ENCODE measurements around the gene VTA1. TPM values are rescaled to one million over a fixed set of nuclear protein-coding genes. Genes with fewer than 3 reads are reported as not detected.

The VTA1 gene
- total RNA-seq, 1 experiment from 2014 or later = 55.1 TPM

GRCh38 chr6:142171351-142171750 lies 24.3 kb downstream of the VTA1 start:
- intact Hi-C loops (cut with micrococcal nuclease; ENCODE audit: unreplicated experiment) = no loop called here
- CTCF ChIA-PET = no interaction called here
- H3K36me3 Mint-ChIP-seq (ENCODE audit: insufficient read depth, unreplicated experiment) = peaks cover 41% of the 10 kb centered on the region
- H3K36me3 ChIP-seq (ENCODE audit: control insufficient read depth, insufficient read depth, low read length) = no peaks in the 10 kb centered on the region
- no peaks in the 10 kb centered on the region for H3K27me3 ChIP-seq (replicated peaks; ENCODE audit: control insufficient read depth, insufficient read depth, low read length)
- no peak overlapping the region for H3K4me3 Mint-ChIP-seq (ENCODE audit: unreplicated experiment)
- DNase-seq = no peak
- no TSS peak for BruUV-seq (replicated peaks)
- H3K27ac Mint-ChIP-seq (ENCODE audit: unreplicated experiment) = no peak overlapping the region
- peaks cover 6% of the 10 kb centered on the region for H3K4me1 Mint-ChIP-seq (ENCODE audit: low read depth, unreplicated experiment)
- no peaks in the 10 kb centered on the region for H3K27me3 Mint-ChIP-seq (ENCODE audit: insufficient read depth, unreplicated experiment)
- H3K9me3 ChIP-seq = no peaks in the 10 kb centered on the region
- POLR2A ChIA-PET = no interaction called here
- H3K4me3 ChIP-seq (ENCODE audit: low read depth, low read length) = no peak overlapping the region
- no peaks in the 10 kb centered on the region for H3K9me3 Mint-ChIP-seq (ENCODE audit: unreplicated experiment)
- no peaks in the 10 kb centered on the region for H3K4me1 ChIP-seq
- no peak for TF ChIP-seq CTCF (IDR thresholded peaks at IDR 0.05; ENCODE audit: insufficient read depth in 1 of 2, low read depth in 1 of 2, low read length in 1 of 2, severe bottlenecking in 1 of 2, unreplicated experiment in 1 of 2)

- Histone ChIP-seq H3K9me3 (no peaks in the 10 kb centered on the region), H3K36me3 (ENCODE audit: control insufficient read depth, insufficient read depth, low read length) (no peaks in the 10 kb centered on the region), H3K4me1 (no peaks in the 10 kb centered on the region), H3K4me3 (ENCODE audit: low read depth, low read length) (no peak overlapping the region), H3K27me3 (replicated peaks; ENCODE audit: control insufficient read depth, insufficient read depth, low read length) (no peaks in the 10 kb centered on the region)
- ChIA-PET POLR2A (no interaction called here), CTCF (no interaction called here)
- intact Hi-C loops (cut with micrococcal nuclease; ENCODE audit: unreplicated experiment) = no loop called here
- BruUV-seq (replicated peaks) = no TSS peak
- Mint-ChIP-seq H3K27me3 (ENCODE audit: insufficient read depth, unreplicated experiment) (no peaks in the 10 kb centered on the region), H3K4me1 (ENCODE audit: low read depth, unreplicated experiment) (peaks cover 6% of the 10 kb centered on the region), H3K27ac (ENCODE audit: unreplicated experiment) (no peak overlapping the region), H3K4me3 (ENCODE audit: unreplicated experiment) (no peak overlapping the region), H3K36me3 (ENCODE audit: insufficient read depth, unreplicated experiment) (peaks cover 39% of the 10 kb centered on the region), H3K9me3 (ENCODE audit: unreplicated experiment) (no peaks in the 10 kb centered on the region)
- no peak for DNase-seq
- TF ChIP-seq CTCF (IDR thresholded peaks at IDR 0.05; ENCODE audit: insufficient read depth in 1 of 2, low read depth in 1 of 2, low read length in 1 of 2, severe bottlenecking in 1 of 2, unreplicated experiment in 1 of 2) = no peak
Measured at GRCh38 chr6:142172758-142173157, 25.7 kb downstream of the VTA1 start.

GRCh38 chr6:142173980-142174379 lies 26.9 kb downstream of the VTA1 start:
- Histone ChIP-seq H3K9me3 (no peaks in the 10 kb centered on the region), H3K4me1 (no peaks in the 10 kb centered on the region), H3K4me3 (ENCODE audit: low read depth, low read length) (no peak overlapping the region), H3K27me3 (replicated peaks; ENCODE audit: control insufficient read depth, insufficient read depth, low read length) (no peaks in the 10 kb centered on the region), H3K36me3 (ENCODE audit: control insufficient read depth, insufficient read depth, low read length) (no peaks in the 10 kb centered on the region)
- no peak overlapping the region for H3K4me3 Mint-ChIP-seq (ENCODE audit: unreplicated experiment)
- BruUV-seq (replicated peaks) = no TSS peak
- DNase-seq = no peak
- CTCF ChIA-PET = no interaction called here
- H3K27me3 Mint-ChIP-seq (ENCODE audit: insufficient read depth, unreplicated experiment) = no peaks in the 10 kb centered on the region
- intact Hi-C loops (cut with micrococcal nuclease; ENCODE audit: unreplicated experiment) = no loop called here
- TF ChIP-seq CTCF (IDR thresholded peaks at IDR 0.05; ENCODE audit: insufficient read depth in 1 of 2, low read depth in 1 of 2, low read length in 1 of 2, severe bottlenecking in 1 of 2, unreplicated experiment in 1 of 2) = no peak
- H3K36me3 Mint-ChIP-seq (ENCODE audit: insufficient read depth, unreplicated experiment) = peaks cover 41% of the 10 kb centered on the region
- H3K9me3 Mint-ChIP-seq (ENCODE audit: unreplicated experiment) = no peaks in the 10 kb centered on the region
- H3K4me1 Mint-ChIP-seq (ENCODE audit: low read depth, unreplicated experiment) = peaks cover 6% of the 10 kb centered on the region
- H3K27ac Mint-ChIP-seq (ENCODE audit: unreplicated experiment) = no peak overlapping the region
- POLR2A ChIA-PET = no interaction called here

Measured in Caco-2 (cell line).